Measurements from ENCODE around the gene HOXB8. TPM values are rescaled to one million over a fixed set of nuclear protein-coding genes. Genes with fewer than 3 reads are reported as not detected.

Gene HOXB8
- total RNA-seq, 1 donor from 2014 or later = not detected

DNA sequence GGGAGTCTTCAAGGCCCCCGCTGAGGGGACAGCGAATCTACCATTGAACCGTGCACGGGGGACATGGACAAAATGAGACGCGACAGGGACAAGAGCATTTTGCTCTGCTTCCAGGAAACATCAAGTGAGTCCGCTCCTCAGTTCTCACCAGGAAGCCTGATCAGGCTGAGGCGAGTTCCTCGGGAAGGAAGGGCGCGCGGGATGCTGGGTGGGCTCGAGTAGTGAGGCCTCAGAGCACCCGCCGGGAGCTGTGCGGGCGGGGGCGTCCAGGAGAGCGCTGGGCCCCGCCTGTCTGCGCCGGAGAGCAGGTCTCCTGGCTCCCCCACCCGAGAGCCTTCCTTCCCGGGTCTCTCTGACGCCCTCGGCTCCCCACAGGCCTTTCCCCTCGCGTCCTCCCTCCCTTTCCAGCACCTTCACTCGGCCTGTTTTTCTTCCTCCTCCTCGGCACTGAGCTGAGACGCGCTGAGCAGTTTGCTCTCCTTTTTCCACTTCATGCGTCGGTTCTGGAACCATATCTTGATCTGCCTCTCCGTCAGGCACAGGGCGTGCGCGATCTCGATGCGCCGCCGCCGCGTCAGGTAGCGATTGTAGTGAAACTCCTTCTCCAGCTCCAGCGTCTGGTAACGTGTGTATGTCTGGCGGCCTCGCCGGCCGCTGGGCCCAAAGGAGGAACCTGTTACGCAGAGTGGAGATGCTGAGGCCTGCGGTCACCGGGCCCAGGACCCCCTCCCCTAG is 18.9 kb downstream of the HOXB8 start:
- H3K36me3 Mint-ChIP-seq (ENCODE audit: unreplicated experiment) = no peaks in the 10 kb centered on the region
- no peak overlapping the region for H3K27ac Mint-ChIP-seq (ENCODE audit: unreplicated experiment)
- TF ChIP-seq, protein P1, sequence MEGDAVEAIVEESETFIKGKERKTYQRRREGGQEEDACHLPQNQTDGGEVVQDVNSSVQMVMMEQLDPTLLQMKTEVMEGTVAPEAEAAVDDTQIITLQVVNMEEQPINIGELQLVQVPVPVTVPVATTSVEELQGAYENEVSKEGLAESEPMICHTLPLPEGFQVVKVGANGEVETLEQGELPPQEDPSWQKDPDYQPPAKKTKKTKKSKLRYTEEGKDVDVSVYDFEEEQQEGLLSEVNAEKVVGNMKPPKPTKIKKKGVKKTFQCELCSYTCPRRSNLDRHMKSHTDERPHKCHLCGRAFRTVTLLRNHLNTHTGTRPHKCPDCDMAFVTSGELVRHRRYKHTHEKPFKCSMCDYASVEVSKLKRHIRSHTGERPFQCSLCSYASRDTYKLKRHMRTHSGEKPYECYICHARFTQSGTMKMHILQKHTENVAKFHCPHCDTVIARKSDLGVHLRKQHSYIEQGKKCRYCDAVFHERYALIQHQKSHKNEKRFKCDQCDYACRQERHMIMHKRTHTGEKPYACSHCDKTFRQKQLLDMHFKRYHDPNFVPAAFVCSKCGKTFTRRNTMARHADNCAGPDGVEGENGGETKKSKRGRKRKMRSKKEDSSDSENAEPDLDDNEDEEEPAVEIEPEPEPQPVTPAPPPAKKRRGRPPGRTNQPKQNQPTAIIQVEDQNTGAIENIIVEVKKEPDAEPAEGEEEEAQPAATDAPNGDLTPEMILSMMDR (IDR thresholded peaks at IDR 0.05; ENCODE audit: partially characterized antibody, unreplicated experiment) = no peak
- H3K9me3 Mint-ChIP-seq (ENCODE audit: unreplicated experiment) = peaks cover 4% of the 10 kb centered on the region
- peak overlapping the region; percentile 25 for H3K4me3 Mint-ChIP-seq (ENCODE audit: unreplicated experiment)
- H3K27me3 Mint-ChIP-seq (ENCODE audit: unreplicated experiment) = peaks cover 53% of the 10 kb centered on the region
- no peak for DNase-seq
- peaks cover 2% of the 10 kb centered on the region for H3K4me1 Mint-ChIP-seq (ENCODE audit: low read depth, unreplicated experiment)

GRCh38 chr17:48595278-48595999 is 19.7 kb downstream of the HOXB8 start:
- Mint-ChIP-seq H3K36me3 (ENCODE audit: unreplicated experiment) (no peaks in the 10 kb centered on the region), H3K9me3 (ENCODE audit: unreplicated experiment) (peaks cover 3% of the 10 kb centered on the region), H3K27ac (ENCODE audit: unreplicated experiment) (no peak overlapping the region), H3K4me1 (ENCODE audit: low read depth, unreplicated experiment) (peaks cover 2% of the 10 kb centered on the region), H3K4me3 (ENCODE audit: unreplicated experiment) (no peak overlapping the region), H3K27me3 (ENCODE audit: unreplicated experiment) (peaks cover 54% of the 10 kb centered on the region)
- TF ChIP-seq, protein P1 (IDR thresholded peaks at IDR 0.05; ENCODE audit: partially characterized antibody, unreplicated experiment) = no peak
- no peak for DNase-seq

DNA sequence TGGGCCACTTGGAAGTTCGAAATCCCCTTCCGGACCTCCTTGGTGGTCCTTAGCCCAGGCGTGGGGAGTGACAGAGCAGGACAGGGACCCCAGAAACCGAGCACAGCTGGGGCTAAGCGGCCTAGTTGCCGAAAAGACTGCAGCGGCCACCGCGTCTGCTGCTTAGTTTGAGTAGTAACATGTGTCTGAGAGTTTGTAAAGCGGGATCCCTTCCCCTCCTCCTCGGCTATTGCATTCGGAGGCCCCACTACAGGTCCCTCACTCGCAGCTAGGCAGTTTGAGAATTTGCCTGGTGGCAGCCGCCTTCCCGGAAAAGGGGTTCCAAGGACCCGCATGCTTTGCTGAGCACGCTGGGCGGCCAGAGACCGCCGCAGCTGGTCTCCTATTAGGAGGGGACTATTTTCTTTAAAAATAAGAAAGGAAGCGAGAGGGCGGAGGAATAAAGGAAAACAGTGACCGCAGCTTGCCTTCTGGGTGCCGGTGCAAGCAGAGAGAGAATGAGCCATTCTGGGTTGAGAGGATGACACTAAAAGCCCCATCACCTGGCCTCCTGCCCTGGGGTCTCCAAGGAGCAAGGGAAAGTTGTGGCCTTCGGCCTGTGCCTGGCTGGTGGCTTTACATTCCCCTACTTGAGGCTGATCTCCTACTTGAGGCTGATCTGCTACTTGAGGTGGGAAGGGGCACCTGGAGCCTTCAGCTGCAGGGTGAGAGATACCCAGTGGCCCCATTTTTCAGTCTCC is 20.4 kb downstream of the HOXB8 start:
- Mint-ChIP-seq H3K27ac (ENCODE audit: unreplicated experiment) (no peak overlapping the region), H3K9me3 (ENCODE audit: unreplicated experiment) (peaks cover 3% of the 10 kb centered on the region), H3K4me1 (ENCODE audit: low read depth, unreplicated experiment) (peaks cover 2% of the 10 kb centered on the region), H3K27me3 (ENCODE audit: unreplicated experiment) (peaks cover 50% of the 10 kb centered on the region), H3K4me3 (ENCODE audit: unreplicated experiment) (no peak overlapping the region), H3K36me3 (ENCODE audit: unreplicated experiment) (no peaks in the 10 kb centered on the region)
- DNase-seq = no peak
- TF ChIP-seq, protein P1 (IDR thresholded peaks at IDR 0.05; ENCODE audit: partially characterized antibody, unreplicated experiment) = no peak

- Mint-ChIP-seq H3K36me3 (ENCODE audit: unreplicated experiment) (no peaks in the 10 kb centered on the region), H3K27ac (ENCODE audit: unreplicated experiment) (no peak overlapping the region), H3K4me3 (ENCODE audit: unreplicated experiment) (no peak overlapping the region), H3K27me3 (ENCODE audit: unreplicated experiment) (peaks cover 48% of the 10 kb centered on the region), H3K9me3 (ENCODE audit: unreplicated experiment) (peaks cover 4% of the 10 kb centered on the region), H3K4me1 (ENCODE audit: low read depth, unreplicated experiment) (peaks cover 2% of the 10 kb centered on the region)
- peak; percentile 91 for DNase-seq
- TF ChIP-seq, protein P1 (IDR thresholded peaks at IDR 0.05; ENCODE audit: partially characterized antibody, unreplicated experiment) = peak; percentile 81
Observed at GRCh38 chr17:48593840-48594537, 21.1 kb downstream of the HOXB8 start.
